SK-N-SH treated with all-trans-retinoic acid at 6 μM for 48 hours (cell line): ENCODE measurements around the gene WFDC10B.

Experiments
- ATAC-seq: fragments of 200-7000 bp; cut with Tn5 transposase; 3 replicates; pipeline ENCODE4 v1.9.1; 2020; ENCODE audit warnings: mild to moderate bottlenecking, moderate library complexity
- ARNTL ChIP-seq: fragments of 450-650 bp; formaldehyde crosslinking; IDR thresholded peaks from 2 replicates; pipeline ENCODE4 v1.5.0; 2020; ENCODE audit warnings: low read depth, mild to moderate bottlenecking, moderate library complexity, borderline replicate concordance
- BACH2 ChIP-seq: fragments of 250-450 bp; sonication (Bioruptor Pico); IDR thresholded peaks from 2 replicates; pipeline ENCODE4 v1.9.0; 2021; ENCODE audit warnings: mild to moderate bottlenecking, borderline replicate concordance
- CSDC2 ChIP-seq: fragments of 250-450 bp; sonication (Bioruptor Pico); IDR thresholded peaks from 2 replicates; pipeline ENCODE4 v1.5.0; 2020; ENCODE audit warnings: mild to moderate bottlenecking, moderate library complexity
- ESRRG ChIP-seq: fragments of 250-450 bp; sonication (Bioruptor Pico); IDR thresholded peaks from 2 replicates; pipeline ENCODE4 v1.6.1; 2021; ENCODE audit warnings: mild to moderate bottlenecking
- GLIS3 ChIP-seq: fragments of 250-450 bp; sonication (Bioruptor Pico); IDR thresholded peaks from 2 replicates; pipeline ENCODE4 v1.5.0; 2020; ENCODE audit warnings: mild to moderate bottlenecking, moderate library complexity
- OSR1 ChIP-seq: fragments of 250-450 bp; sonication (Bioruptor Pico); IDR thresholded peaks from 2 replicates; pipeline ENCODE4 v1.8.0; 2022; ENCODE audit warnings: moderate library complexity, mild to moderate bottlenecking, inconsistent platforms
- PPARA ChIP-seq: fragments of 250-450 bp; sonication (Bioruptor Pico); IDR thresholded peaks from 2 replicates; pipeline ENCODE4 v1.5.0; 2020; ENCODE audit warnings: mild to moderate bottlenecking, borderline replicate concordance
- RARB ChIP-seq: fragments of 250-450 bp; sonication (Bioruptor Pico); IDR thresholded peaks from 2 replicates; pipeline ENCODE4 v1.8.0; 2021; ENCODE audit warnings: mild to moderate bottlenecking, moderate library complexity
- SNAI2 ChIP-seq: fragments of 250-450 bp; sonication (Bioruptor Pico); IDR thresholded peaks from 2 replicates; pipeline ENCODE4 v1.5.0; 2020; ENCODE audit warnings: mild to moderate bottlenecking, moderate library complexity
- TCF4 ChIP-seq: fragments of 250-450 bp; sonication (Bioruptor Pico); IDR thresholded peaks from 2 replicates; pipeline ENCODE4 v1.8.0; 2021; ENCODE audit warnings: mild to moderate bottlenecking, moderate library complexity, borderline replicate concordance
- TOX ChIP-seq: fragments of 250-450 bp; sonication (Bioruptor Pico); IDR thresholded peaks from 2 replicates; pipeline ENCODE4 v1.8.0; 2021; ENCODE audit warnings: mild to moderate bottlenecking, moderate library complexity, borderline replicate concordance
- ZC3H10 ChIP-seq: fragments of 250-450 bp; sonication (Bioruptor Pico); IDR thresholded peaks from 2 replicates; pipeline ENCODE4 v1.5.1; 2021; ENCODE audit warnings: mild to moderate bottlenecking, moderate library complexity
- ZFP30 ChIP-seq: fragments of 450-650 bp; formaldehyde crosslinking; IDR thresholded peaks from 2 replicates; pipeline ENCODE4 v1.5.0; 2022; ENCODE audit warnings: mild to moderate bottlenecking, moderate library complexity
- ZNF565 ChIP-seq: fragments of 450-650 bp; formaldehyde crosslinking; conservative IDR thresholded peaks from 2 replicates; pipeline ENCODE4 v1.5.0; 2020; ENCODE audit warnings: low read depth, mild to moderate bottlenecking, moderate library complexity
- ZNF70 ChIP-seq: fragments of 450-650 bp; formaldehyde crosslinking; IDR thresholded peaks from 2 replicates; pipeline ENCODE4 v1.5.0; 2020; ENCODE audit warnings: mild to moderate bottlenecking, moderate library complexity
- ZNF8 ChIP-seq: fragments of 450-650 bp; formaldehyde crosslinking; IDR thresholded peaks from 2 replicates; pipeline ENCODE4 v1.5.0; 2020; ENCODE audit warnings: mild to moderate bottlenecking, moderate library complexity
- TF ChIP-seq, protein P1 (sequence below): fragments of 250-450 bp; sonication (Bioruptor Pico); IDR thresholded peaks from 2 replicates; pipeline ENCODE4 v1.5.1; 2021; ENCODE audit warnings: mild to moderate bottlenecking, moderate library complexity
- TF ChIP-seq, protein P2 (sequence below): fragments of 250-450 bp; sonication (Bioruptor Pico); IDR thresholded peaks from 2 replicates; pipeline ENCODE4 v1.8.0; 2020; ENCODE audit warnings: mild to moderate bottlenecking, moderate library complexity, borderline replicate concordance
- TF ChIP-seq, protein P3 (sequence below): fragments of 250-450 bp; sonication (Bioruptor Pico); IDR thresholded peaks from 2 replicates; pipeline ENCODE4 v1.5.1; 2020; ENCODE audit warnings: low read depth, mild to moderate bottlenecking, moderate library complexity

Gene WFDC10B

DNA sequence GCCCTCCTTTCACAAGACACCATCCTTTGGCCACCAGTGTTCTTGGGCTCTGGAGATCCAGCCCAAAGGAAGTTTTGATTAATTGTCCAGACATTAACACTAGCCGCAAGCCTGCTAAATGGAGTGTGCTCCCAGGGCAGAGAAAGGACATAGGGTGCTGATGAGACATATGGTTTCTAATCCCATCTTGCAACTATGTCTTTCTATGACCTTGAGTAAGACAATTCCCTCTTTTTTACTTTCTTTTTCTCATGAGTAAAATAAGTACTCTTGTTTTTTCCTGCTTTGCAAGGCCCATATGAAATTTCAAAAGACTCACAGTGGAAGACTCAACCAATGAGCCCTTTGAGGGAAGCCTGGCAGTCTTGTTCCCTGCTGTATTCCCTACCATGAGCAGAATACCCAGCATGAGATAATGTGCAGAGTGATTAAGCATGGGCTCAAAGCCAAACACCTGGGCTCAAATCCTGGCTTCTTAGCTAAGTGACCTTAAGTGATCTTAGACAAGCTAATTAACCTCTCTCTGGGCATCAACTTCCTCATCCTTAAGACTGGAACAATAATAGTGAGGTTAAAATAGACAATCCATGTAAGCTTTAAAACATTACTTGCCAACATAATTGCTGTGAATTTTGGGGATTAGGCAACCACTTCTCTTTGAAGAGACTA is at the start of gene WFDC10B:
Gene WFDC10B (minus strand): TSS at position 51 of the 669 bp plus-strand sequence. CDS start 19,027 bp downstream, outside the sequence.
- no peak for ATAC-seq
- TF ChIP-seq GLIS3 (CRISPR knock-in tag) = no peak
- TF ChIP-seq ZNF70 = no peak
- TF ChIP-seq, protein P1, sequence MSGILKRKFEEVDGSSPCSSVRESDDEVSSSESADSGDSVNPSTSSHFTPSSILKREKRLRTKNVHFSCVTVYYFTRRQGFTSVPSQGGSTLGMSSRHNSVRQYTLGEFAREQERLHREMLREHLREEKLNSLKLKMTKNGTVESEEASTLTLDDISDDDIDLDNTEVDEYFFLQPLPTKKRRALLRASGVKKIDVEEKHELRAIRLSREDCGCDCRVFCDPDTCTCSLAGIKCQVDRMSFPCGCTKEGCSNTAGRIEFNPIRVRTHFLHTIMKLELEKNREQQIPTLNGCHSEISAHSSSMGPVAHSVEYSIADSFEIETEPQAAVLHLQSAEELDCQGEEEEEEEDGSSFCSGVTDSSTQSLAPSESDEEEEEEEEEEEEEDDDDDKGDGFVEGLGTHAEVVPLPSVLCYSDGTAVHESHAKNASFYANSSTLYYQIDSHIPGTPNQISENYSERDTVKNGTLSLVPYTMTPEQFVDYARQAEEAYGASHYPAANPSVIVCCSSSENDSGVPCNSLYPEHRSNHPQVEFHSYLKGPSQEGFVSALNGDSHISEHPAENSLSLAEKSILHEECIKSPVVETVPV (CRISPR knock-in tag) = no peak
- TF ChIP-seq, protein P2, sequence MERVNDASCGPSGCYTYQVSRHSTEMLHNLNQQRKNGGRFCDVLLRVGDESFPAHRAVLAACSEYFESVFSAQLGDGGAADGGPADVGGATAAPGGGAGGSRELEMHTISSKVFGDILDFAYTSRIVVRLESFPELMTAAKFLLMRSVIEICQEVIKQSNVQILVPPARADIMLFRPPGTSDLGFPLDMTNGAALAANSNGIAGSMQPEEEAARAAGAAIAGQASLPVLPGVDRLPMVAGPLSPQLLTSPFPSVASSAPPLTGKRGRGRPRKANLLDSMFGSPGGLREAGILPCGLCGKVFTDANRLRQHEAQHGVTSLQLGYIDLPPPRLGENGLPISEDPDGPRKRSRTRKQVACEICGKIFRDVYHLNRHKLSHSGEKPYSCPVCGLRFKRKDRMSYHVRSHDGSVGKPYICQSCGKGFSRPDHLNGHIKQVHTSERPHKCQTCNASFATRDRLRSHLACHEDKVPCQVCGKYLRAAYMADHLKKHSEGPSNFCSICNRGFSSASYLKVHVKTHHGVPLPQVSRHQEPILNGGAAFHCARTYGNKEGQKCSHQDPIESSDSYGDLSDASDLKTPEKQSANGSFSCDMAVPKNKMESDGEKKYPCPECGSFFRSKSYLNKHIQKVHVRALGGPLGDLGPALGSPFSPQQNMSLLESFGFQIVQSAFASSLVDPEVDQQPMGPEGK (CRISPR knock-in tag) = no peak
- TF ChIP-seq BACH2 (CRISPR knock-in tag) = no peak
- no peak for TF ChIP-seq ARNTL (CRISPR knock-in tag)
- no peak for TF ChIP-seq ZFP30 (CRISPR knock-in tag)
- TF ChIP-seq ESRRG (CRISPR knock-in tag) = no peak
- no peak for TF ChIP-seq PPARA (CRISPR knock-in tag)
- no peak for TF ChIP-seq TOX
- TF ChIP-seq, protein P3, sequence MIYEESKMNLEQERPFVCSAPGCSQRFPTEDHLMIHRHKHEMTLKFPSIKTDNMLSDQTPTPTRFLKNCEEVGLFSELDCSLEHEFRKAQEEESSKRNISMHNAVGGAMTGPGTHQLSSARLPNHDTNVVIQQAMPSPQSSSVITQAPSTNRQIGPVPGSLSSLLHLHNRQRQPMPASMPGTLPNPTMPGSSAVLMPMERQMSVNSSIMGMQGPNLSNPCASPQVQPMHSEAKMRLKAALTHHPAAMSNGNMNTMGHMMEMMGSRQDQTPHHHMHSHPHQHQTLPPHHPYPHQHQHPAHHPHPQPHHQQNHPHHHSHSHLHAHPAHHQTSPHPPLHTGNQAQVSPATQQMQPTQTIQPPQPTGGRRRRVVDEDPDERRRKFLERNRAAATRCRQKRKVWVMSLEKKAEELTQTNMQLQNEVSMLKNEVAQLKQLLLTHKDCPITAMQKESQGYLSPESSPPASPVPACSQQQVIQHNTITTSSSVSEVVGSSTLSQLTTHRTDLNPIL = no peak
- no peak for TF ChIP-seq RARB (CRISPR knock-in tag)
- no peak for TF ChIP-seq ZC3H10
- TF ChIP-seq OSR1 (CRISPR knock-in tag) = no peak
- TF ChIP-seq TCF4 (CRISPR knock-in tag) = no peak
- TF ChIP-seq, all 23 proteins: peak for 0

DNA sequence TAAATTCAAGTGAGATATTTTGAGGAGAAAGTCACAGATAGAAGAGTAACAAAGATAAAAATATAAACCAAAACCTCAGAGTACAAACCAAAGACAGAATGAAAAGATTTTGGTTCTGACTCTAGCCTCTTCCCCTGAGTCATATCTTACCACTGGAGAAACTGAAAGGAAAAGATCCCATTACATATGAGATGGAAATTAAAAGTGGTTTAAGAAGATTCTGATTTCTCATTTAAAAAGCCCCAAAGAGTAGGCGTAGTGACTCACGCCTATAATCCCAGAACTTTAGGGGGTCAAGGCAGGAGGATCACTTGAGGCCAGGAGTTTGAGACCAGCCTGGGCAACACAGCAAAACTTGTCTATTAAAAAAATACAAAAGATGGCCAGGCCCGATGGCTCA is 47.9 kb upstream of the WFDC10B start:
- no peak for ATAC-seq
- TF ChIP-seq TCF4 (CRISPR knock-in tag) = no peak
- TF ChIP-seq RARB (CRISPR knock-in tag) = no peak
- TF ChIP-seq CSDC2 = no peak
- TF ChIP-seq SNAI2 = no peak
- TF ChIP-seq, all 23 proteins: peak for 0

DNA sequence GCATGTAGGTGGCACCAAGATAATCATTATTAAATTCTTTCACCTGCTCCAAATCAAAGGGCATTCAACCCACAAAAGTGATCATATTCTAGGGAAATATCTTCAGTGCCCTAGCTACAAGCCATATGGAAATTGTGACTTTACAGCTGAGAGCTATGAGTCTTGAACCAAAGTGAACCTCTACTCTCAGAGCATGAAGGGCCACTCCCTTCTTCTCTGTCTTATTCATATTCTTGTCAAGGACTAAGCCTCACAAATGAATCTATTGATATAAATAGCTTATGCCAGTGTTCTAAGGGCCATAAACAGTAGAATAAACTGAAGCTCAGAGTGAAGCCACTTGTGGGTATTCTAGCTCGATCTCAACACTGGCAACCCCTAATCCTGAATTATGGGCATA is 46.9 kb upstream of the WFDC10B start:
- TF ChIP-seq, protein P1 (CRISPR knock-in tag) = no peak
- TF ChIP-seq SNAI2 = no peak
- no peak for TF ChIP-seq ARNTL (CRISPR knock-in tag)
- TF ChIP-seq, protein P2 (CRISPR knock-in tag) = no peak
- TF ChIP-seq ZNF8 (CRISPR knock-in tag) = no peak
- no peak for TF ChIP-seq ZNF70
- TF ChIP-seq CSDC2 = no peak
- TF ChIP-seq BACH2 (CRISPR knock-in tag) = no peak
- no peak for TF ChIP-seq GLIS3 (CRISPR knock-in tag)
- ATAC-seq = no peak

DNA sequence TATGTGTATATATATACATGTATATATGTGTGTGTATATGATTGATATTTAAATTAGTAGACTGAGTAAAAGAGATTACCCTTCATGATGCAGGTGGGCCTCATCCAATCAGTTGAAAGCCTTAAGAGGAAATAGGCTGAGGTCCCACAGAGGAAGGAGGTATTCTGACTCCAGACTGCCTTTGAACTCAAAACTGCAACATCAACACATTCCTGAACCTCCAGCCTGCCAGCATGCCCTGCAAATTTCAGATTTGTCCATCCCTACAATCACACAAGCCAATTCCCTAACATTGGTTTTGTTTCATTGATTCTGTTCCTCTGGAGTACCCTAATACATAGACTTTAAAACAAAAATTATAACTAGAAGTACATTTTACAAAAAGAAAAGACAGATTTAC is 40.2 kb upstream of the WFDC10B start:
- no peak for ATAC-seq
- TF ChIP-seq OSR1 (CRISPR knock-in tag) (no peak), ZNF70 (no peak), ZC3H10 (no peak), SNAI2 (no peak), GLIS3 (CRISPR knock-in tag) (no peak), ZNF565 (CRISPR knock-in tag) (no peak), ZNF8 (CRISPR knock-in tag) (no peak)
